HepG2 (cell line): ENCODE measurements around the gene WDR18. TPM values are rescaled to one million over a fixed set of nuclear protein-coding genes. Genes with fewer than 3 reads are reported as not detected.

ENCODE experiments used
- BCLAF1 ChIP-seq: fragments of 450-650 bp; IDR thresholded peaks from 2 replicates; pipeline ENCODE4 v1.6.1; 2017; ENCODE audit warnings: mild to moderate bottlenecking
- GZF1 ChIP-seq: sonication (generic); formaldehyde crosslinking; IDR thresholded peaks from 2 replicates; pipeline ENCODE4 v1.5.1; 2020; ENCODE audit warnings: mild to moderate bottlenecking, missing genetic modification reagents
- PRDM10 ChIP-seq: sonication (generic); formaldehyde crosslinking; IDR thresholded peaks from 2 replicates; pipeline ENCODE4 v1.4.0; 2020; ENCODE audit warnings: low read depth, missing genetic modification reagents
- SKIL ChIP-seq: sonication (generic); formaldehyde crosslinking; IDR thresholded peaks from 2 replicates; pipeline ENCODE4 v1.8.0; 2022; ENCODE audit warnings: missing genetic modification reagents, mild to moderate bottlenecking, moderate library complexity, borderline replicate concordance
- THAP7 ChIP-seq: sonication (generic); formaldehyde crosslinking; IDR thresholded peaks from 2 replicates; pipeline ENCODE4 v1.8.1; 2023; ENCODE audit warnings: mild to moderate bottlenecking, missing genetic modification reagents
- ZNF281 ChIP-seq: sonication (generic); formaldehyde crosslinking; IDR thresholded peaks from 2 replicates; pipeline ENCODE4 v1.4.0; 2020; ENCODE audit warnings: missing genetic modification reagents, borderline replicate concordance
- ZNF710 ChIP-seq: sonication (generic); formaldehyde crosslinking; IDR thresholded peaks from 2 replicates; pipeline ENCODE4 v1.5.0; 2020; ENCODE audit warnings: mild to moderate bottlenecking, missing genetic modification reagents, borderline replicate concordance
- ZNF770 ChIP-seq: sonication (generic); formaldehyde crosslinking; IDR thresholded peaks from 2 replicates; pipeline ENCODE4 v1.5.0; 2020; ENCODE audit warnings: mild to moderate bottlenecking, missing genetic modification reagents
- ZNF782 ChIP-seq: sonication (generic); formaldehyde crosslinking; IDR thresholded peaks from 2 replicates; pipeline ENCODE4 v1.4.0; 2020; ENCODE audit warnings: missing genetic modification reagents, mild to moderate bottlenecking, borderline replicate concordance
- polyA plus RNA-seq, 8 experiments: library from polyadenylated mRNA; depleted of rRNA in 3 of 8; stranded (reverse) in 7 of 8; unstranded in 1 of 8; fragments of >200 nt; fragmentation: Illumina TruSeq in 4 of 8; extraction: Trizol in 4 of 8; gene quantifications; 2 replicates each; pipeline versions ENCODE4 v1.2.1 to v1.2.3, GENCODE V29; 2011 to 2016; ENCODE audit warnings: low read depth in 4 of 8, missing spikeins in 1 of 8, mixed read lengths in 1 of 8; ENCODE audit not compliant: insufficient read depth in 1 of 8
- total RNA-seq, 5 experiments: library from RNA; depleted of rRNA; stranded (reverse); fragments of >200 nt; fragmentation: Illumina TruSeq; extraction: Trizol; gene quantifications; 2 replicates each; pipeline ENCODE4 v1.2.3, GENCODE V29; 2016; ENCODE audit warnings: low read depth in 1 of 5

The WDR18 gene
- total and polyA plus RNA-seq, 2 of the 13 experiments (the other 11 are each of a cell fraction or from before 2014, with no cell fraction given), result 36.4 to 47.6 TPM

- no peak for TF ChIP-seq THAP7
- 0 out of 2 replicates have a peak, but pooled peaks have one; percentile 61 for TF ChIP-seq GZF1 (CRISPR knock-in tag)
- TF ChIP-seq ZNF770 (CRISPR knock-in tag), result no peak; the same call in 1 of the 2 replicates
- no peak for TF ChIP-seq ZNF782 (CRISPR knock-in tag)
- TF ChIP-seq SKIL, result peak; percentile 94
- peak; percentile 97 for TF ChIP-seq ZNF281 (CRISPR knock-in tag)
- peak; percentile 83; the same call in 1 of the 2 replicates for TF ChIP-seq ZNF710
- TF ChIP-seq BCLAF1, result no peak
- TF ChIP-seq PRDM10, result peak; percentile 90
Observed at GRCh38 chr19:952680-953444, 31.3 kb upstream of the WDR18 start (continued).
